Measurements from ENCODE around the gene PFN3.
A peak's percentile ranks its signal among the peaks of the same experiment; 100 is the strongest.

The PFN3 gene

GRCh38 chr5:177359451-177359851 lies 41.0 kb downstream of the PFN3 start:
- no peak for DNase-seq

GRCh38 chr5:177358370-177358819 lies 42.1 kb downstream of the PFN3 start:
- DNase-seq: no peak

GRCh38 chr5:177357459-177358351 lies 42.8 kb downstream of the PFN3 start, which contains the start of gene RGS14:
Gene RGS14 (plus strand): TSS chr5:177357924. CDS start chr5:177358025, 101 bp downstream.
- DNase-seq: peak; percentile 90

GRCh38 chr5:177357146-177357458 lies 43.4 kb downstream of the PFN3 start:
- DNase-seq: no peak

- no peak for DNase-seq
These were observed 43.7 kb downstream of the PFN3 start for GRCh38 chr5:177356746-177357145.

- DNase-seq: no peak
These were observed 44.6 kb downstream of the PFN3 start for GRCh38 chr5:177355868-177356168.

GRCh38 chr5:177355162-177355867 lies 45.1 kb downstream of the PFN3 start:
- DNase-seq: no peak

GRCh38 chr5:177354711-177355110 lies 45.8 kb downstream of the PFN3 start:
- no peak for DNase-seq

GRCh38 chr5:177354256-177354655 lies 46.2 kb downstream of the PFN3 start:
- no peak for DNase-seq

- no peak for DNase-seq
These were observed 47.4 kb downstream of the PFN3 start for GRCh38 chr5:177353093-177353492.

- peak; percentile 93 for DNase-seq
These were observed 48.8 kb downstream of the PFN3 start, which contains the start of gene LMAN2 for GRCh38 chr5:177351392-177352329. Gene LMAN2 (minus strand): TSS chr5:177351668. CDS start chr5:177351647, 21 bp downstream.

- DNase-seq: no peak
These were observed 49.6 kb downstream of the PFN3 start for GRCh38 chr5:177350776-177351391.

Measured in central memory CD4-positive, alpha-beta T cell (primary cell).